GM12801 (cell line): ENCODE results near the gene PMEPA1.

Source experiments
- CTCF ChIP-seq: IDR thresholded peaks from one replicate; pipeline ENCODE4 v1.5.1; 2011; ENCODE audit warnings: control low read depth; ENCODE audit not compliant: insufficient read length; ENCODE audit errors: extremely low read depth

The PMEPA1 gene

GRCh38 chr20:57600320-57601210 lies 109.2 kb downstream of the PMEPA1 start:
- TF ChIP-seq CTCF = no peak

GRCh38 chr20:57598491-57598890 lies 111.3 kb downstream of the PMEPA1 start:
- TF ChIP-seq CTCF = no peak
